Esophagus squamous epithelium (tissue), 4 donors: ENCODE results near the gene KRT86.

ENCODE experiments used
- CTCF ChIP-seq, 6 experiments: fragments of 450-650 bp in 4 of 6; fragments of 200-600 bp in 2 of 6; sonication (generic) in 2 of 6; IDR thresholded peaks; one replicate each; pipeline ENCODE4 v1.5.1; 2016 to 2019; ENCODE audit warnings: antibody characterized with exemption in 6 of 6, mild to moderate bottlenecking in 4 of 6, moderate library complexity in 4 of 6
- POLR2A ChIP-seq, 4 donors: fragments of 450-650 bp; IDR thresholded peaks; one replicate each; pipeline ENCODE4 v1.6.1; 2017; ENCODE audit warnings: antibody characterized with exemption in 4 of 4, mild to moderate bottlenecking in 4 of 4, moderate library complexity in 3 of 4

- TF ChIP-seq CTCF (IDR thresholded peaks at IDR 0.05) (no peak), POLR2A (IDR thresholded peaks at IDR 0.05) (no peak)
Measured at GRCh38 chr12:52317468-52318052, 43.1 kb downstream of the KRT86 start.
